H1 (cell line): ENCODE data around the gene WBP11. TPM values are rescaled to one million over a fixed set of nuclear protein-coding genes. Genes with fewer than 3 reads are reported as not detected.

Source experiments
- CTCF ChIA-PET: fragments of 300-600 bp; sonication (Branson Sonifier 250); formaldehyde crosslinking; loops from one replicate; lab custom pipeline; 2021; ENCODE audit not compliant: partially characterized antibody; lab: Charles Lee
- POLR2A ChIA-PET: fragments of 300-600 bp; sonication (Branson Sonifier 250); formaldehyde crosslinking; loops from one replicate; lab custom pipeline; 2021; ENCODE audit warnings: inconsistent platforms; ENCODE audit not compliant: partially characterized antibody; lab: Charles Lee
- DNase-seq, 2 experiments: peaks; one replicate each; pipeline versions ENCODE4 v3.0.0 to v3.0.0-alpha.2; 2010 to 2022; ENCODE audit warnings: low spot score in 2 of 2, low read depth in 1 of 2, mixed read lengths in 1 of 2
- FAIRE-seq: peaks from 2 replicates; lab custom pipeline; 2011; peaks lifted over from hg19 to GRCh38; lab: Jason Lieb, UNC
- H2AFZ ChIP-seq: 2 replicates; pipeline ENCODE4 v1.8.1; 2012; ENCODE audit warnings: low read length, inconsistent platforms
- H2AK5ac ChIP-seq: 2 replicates; pipeline ENCODE4 v1.6.1; 2013; ENCODE audit warnings: low read depth, low read length
- H2BK120ac ChIP-seq: replicated peaks from 2 replicates; pipeline ENCODE3; 2013; ENCODE audit warnings: low read depth, low read length, inconsistent platforms
- H2BK12ac ChIP-seq: 2 replicates; pipeline ENCODE4 v1.6.1; 2013; ENCODE audit warnings: low read depth, low read length
- H2BK15ac ChIP-seq: 2 replicates; pipeline ENCODE4 v1.6.1; 2013; ENCODE audit warnings: low read length
- H2BK20ac ChIP-seq: 2 replicates; pipeline ENCODE4 v1.6.1; 2013; ENCODE audit warnings: low read length
- H2BK5ac ChIP-seq: 2 replicates; pipeline ENCODE4 v1.6.1; 2013; ENCODE audit warnings: low read depth, low read length
- H3K14ac ChIP-seq: 2 replicates; pipeline ENCODE4 v1.6.1; 2013; ENCODE audit warnings: inconsistent platforms; ENCODE audit not compliant: insufficient read length
- H3K18ac ChIP-seq: 2 replicates; pipeline ENCODE4 v1.6.1; 2013; ENCODE audit warnings: low read length; ENCODE audit errors: extremely low read depth
- H3K23ac ChIP-seq: 2 replicates; pipeline ENCODE4 v1.6.1; 2013; ENCODE audit warnings: inconsistent platforms; ENCODE audit not compliant: insufficient read length
- H3K23me2 ChIP-seq: 2 replicates; pipeline ENCODE4 v1.6.1; 2013; ENCODE audit warnings: low read depth, low read length
- H3K27ac ChIP-seq: 2 replicates; pipeline ENCODE4 v1.6.1; 2011; ENCODE audit warnings: low read depth, low read length, inconsistent platforms
- H3K27me3 ChIP-seq, 4 experiments: replicated peaks in 1 of 4; 1 replicate in 1 of 4; 2 replicates in 3 of 4; pipeline versions ENCODE4 v1.6.1 to v1.8.1; 2011 to 2013; ENCODE audit warnings: low read length in 3 of 4, mild to moderate bottlenecking in 3 of 4, inconsistent platforms in 2 of 4, mixed read lengths in 2 of 4, moderate library complexity in 1 of 4; ENCODE audit not compliant: control insufficient read depth in 3 of 4, insufficient read depth in 3 of 4; ENCODE audit errors: extremely low read depth in 1 of 4
- H3K36me3 ChIP-seq, 4 experiments: 2 replicates each; pipeline versions ENCODE4 v1.6.1 to v1.8.1; 2011 to 2013; ENCODE audit warnings: mild to moderate bottlenecking in 4 of 4, low read length in 3 of 4, moderate library complexity in 2 of 4, control low read depth in 1 of 4, inconsistent platforms in 1 of 4; ENCODE audit not compliant: insufficient read depth in 4 of 4, control insufficient read depth in 2 of 4
- H3K4ac ChIP-seq: replicated peaks from 2 replicates; pipeline ENCODE3; 2013; ENCODE audit warnings: low read length, low read depth, mixed read lengths, inconsistent platforms; ENCODE audit not compliant: insufficient read length
- H3K4me1 ChIP-seq, 4 experiments: replicated peaks in 1 of 4; 1 replicate in 1 of 4; 2 replicates in 3 of 4; pipeline versions ENCODE4 v1.6.1 to v1.8.1; 2011 to 2013; ENCODE audit warnings: low read length in 3 of 4, inconsistent platforms in 2 of 4, mixed read lengths in 1 of 4; ENCODE audit not compliant: insufficient read depth in 4 of 4, control insufficient read depth in 3 of 4
- H3K4me2 ChIP-seq, 2 experiments: 2 replicates each; pipeline versions ENCODE4 v1.6.1 to v1.8.1; 2011 to 2013; ENCODE audit warnings: low read depth in 2 of 2, low read length in 2 of 2, control low read depth in 1 of 2, inconsistent platforms in 1 of 2, mild to moderate bottlenecking in 1 of 2; ENCODE audit not compliant: insufficient read depth in 1 of 2
- H3K4me3 ChIP-seq, 4 experiments: fragments of 200-600, 300-600 bp in 1 of 4; sonication (generic), shearing (Covaris generic), sonication (Bioruptor Twin) in 1 of 4; 2 replicates each; pipeline versions ENCODE4 v1.5.1 to v1.8.1; 2011 to 2016; ENCODE audit warnings: low read length in 4 of 4, low read depth in 3 of 4, control low read depth in 2 of 4, inconsistent platforms in 2 of 4, mild to moderate bottlenecking in 2 of 4, mixed read lengths in 1 of 4, moderate library complexity in 1 of 4; ENCODE audit not compliant: insufficient read depth in 2 of 4; ENCODE audit errors: extremely low read depth in 1 of 4
- H3K56ac ChIP-seq: replicated peaks from 2 replicates; pipeline ENCODE3; 2013; ENCODE audit warnings: low read depth, mild to moderate bottlenecking, mixed read lengths, low read length, inconsistent platforms; ENCODE audit not compliant: insufficient read length
- H3K79me1 ChIP-seq: 2 replicates; pipeline ENCODE4 v1.6.1; 2013; ENCODE audit warnings: low read depth, low read length, control low read depth
- H3K79me2 ChIP-seq, 2 experiments: 2 replicates each; pipeline versions ENCODE4 v1.6.1 to v1.8.1; 2012 to 2013; ENCODE audit warnings: low read length in 2 of 2, mild to moderate bottlenecking in 2 of 2, inconsistent platforms in 1 of 2; ENCODE audit not compliant: insufficient read depth in 2 of 2, control insufficient read depth in 1 of 2
- H3K9ac ChIP-seq, 4 experiments: replicated peaks in 1 of 4; 1 replicate in 1 of 4; 2 replicates in 3 of 4; pipeline versions ENCODE4 v1.6.1 to v1.8.1; 2011 to 2013; ENCODE audit warnings: low read depth in 3 of 4, low read length in 3 of 4, control low read depth in 2 of 4, mild to moderate bottlenecking in 2 of 4, moderate library complexity in 2 of 4, inconsistent platforms in 1 of 4; ENCODE audit errors: extremely low read depth in 1 of 4
- H3K9me3 ChIP-seq, 2 experiments: 2 replicates each; pipeline versions ENCODE4 v1.6.1 to v1.8.1; 2012 to 2013; ENCODE audit warnings: mild to moderate bottlenecking in 2 of 2, moderate library complexity in 2 of 2, control low read depth in 1 of 2, inconsistent platforms in 1 of 2, low read depth in 1 of 2, low read length in 1 of 2, mixed read lengths in 1 of 2; ENCODE audit not compliant: insufficient read depth in 2 of 2
- H4K20me1 ChIP-seq, 2 experiments: replicated peaks in 1 of 2; 2 replicates each; pipeline versions ENCODE3 to v1.8.1; 2011 to 2013; ENCODE audit warnings: inconsistent platforms in 2 of 2, low read length in 2 of 2, mild to moderate bottlenecking in 1 of 2; ENCODE audit not compliant: insufficient read depth in 2 of 2, control insufficient read depth in 1 of 2
- H4K5ac ChIP-seq: 2 replicates; pipeline ENCODE4 v1.6.1; 2013; ENCODE audit warnings: low read length, low read depth, mixed read lengths, inconsistent platforms; ENCODE audit not compliant: insufficient read length
- H4K8ac ChIP-seq: 2 replicates; pipeline ENCODE4 v1.8.0; 2013; ENCODE audit warnings: mild to moderate bottlenecking, moderate library complexity, low read length, inconsistent platforms; ENCODE audit not compliant: insufficient read depth; ENCODE audit errors: extremely low read depth
- H4K91ac ChIP-seq: replicated peaks from 2 replicates; pipeline ENCODE3; 2013; ENCODE audit warnings: low read length, mixed read lengths, inconsistent platforms; ENCODE audit not compliant: insufficient read length
- BCL11A ChIP-seq, 2 experiments: IDR thresholded peaks; one replicate each; pipeline ENCODE4 v1.6.1; 2011; ENCODE audit warnings: low read depth in 2 of 2, low read length in 2 of 2, mild to moderate bottlenecking in 2 of 2
- CBX5 ChIP-seq: fragments of 300-800, 300-1000 bp; sonication (generic); IDR thresholded peaks from 2 replicates; pipeline ENCODE4 v1.7.1; 2016; ENCODE audit warnings: antibody characterized with exemption, low read length, low read depth
- KDM1A ChIP-seq: fragments of 200-600, 300-600 bp; sonication (generic); IDR thresholded peaks from 2 replicates; pipeline ENCODE4 v1.7.1; 2016; ENCODE audit warnings: mild to moderate bottlenecking, low read length, borderline replicate concordance
- KDM5A ChIP-seq: fragments of 200-600 bp; IDR thresholded peaks from 2 replicates; pipeline ENCODE4 v1.7.1; 2012; ENCODE audit warnings: mild to moderate bottlenecking, low read length, inconsistent platforms, mixed read lengths
- MAFK ChIP-seq: IDR thresholded peaks from 2 replicates; pipeline ENCODE4 v1.6.1; 2012; ENCODE audit warnings: low read depth, mild to moderate bottlenecking, improper control_type of control experiment, low read length
- POLR2A ChIP-seq, 2 experiments: IDR thresholded peaks; 1 replicate in 1 of 2; 2 replicates in 1 of 2; pipeline ENCODE4 v1.6.1; 2011; ENCODE audit warnings: low read depth in 2 of 2, low read length in 2 of 2, mild to moderate bottlenecking in 2 of 2; ENCODE audit errors: control extremely low read depth in 1 of 2
- RFX5 ChIP-seq: IDR thresholded peaks from 2 replicates; pipeline ENCODE4 v1.6.1; 2011; ENCODE audit warnings: low read depth, low read length, improper control_type of control experiment, borderline replicate concordance
- RNF2 ChIP-seq: fragments of 200-900, 300-1000 bp; sonication (generic); IDR thresholded peaks from 2 replicates; pipeline ENCODE4 v1.7.1; 2016; ENCODE audit warnings: borderline replicate concordance, low read depth, mild to moderate bottlenecking, antibody characterized with exemption, low read length; ENCODE audit not compliant: poor library complexity, severe bottlenecking; ENCODE audit errors: missing control alignments
- SAP30 ChIP-seq: fragments of 300-600 bp; sonication (generic); IDR thresholded peaks from 2 replicates; pipeline ENCODE4 v1.7.1; 2012; ENCODE audit warnings: low read length, moderate library complexity, mild to moderate bottlenecking, inconsistent platforms; ENCODE audit not compliant: insufficient read depth, insufficient replicate concordance
- TBP ChIP-seq: IDR thresholded peaks from 2 replicates; pipeline ENCODE4 v1.6.1; 2011; ENCODE audit warnings: low read depth, low read length, improper control_type of control experiment
- WGBS, 2 experiments: shearing (Covaris generic) in 1 of 2; methylation state at CpG; one replicate each; pipeline versions ENCODE4 v1.1.6 to v1.1.7; 2013 to 2015; ENCODE audit warnings: low lambda C conversion rate in 2 of 2, mixed read lengths in 2 of 2, inconsistent platforms in 1 of 2, low coverage in 1 of 2, missing lambda C conversion rate in 1 of 2; ENCODE audit not compliant: insufficient replicate concordance in 2 of 2, insufficient coverage in 1 of 2, insufficient read length in 1 of 2; ENCODE audit errors: extremely low coverage in 1 of 2, missing lambda C conversion rate in 1 of 2; 5-methylcytosine and 5-hydroxymethylcytosine counted together
- polyA plus RNA-seq, 7 experiments: library from polyadenylated mRNA; depleted of rRNA in 3 of 7; stranded (reverse) in 5 of 7; unstranded in 2 of 7; fragments of >200 nt in 5 of 7; fragments of 200-250 nt in 2 of 7; gene quantifications; 1 replicate in 5 of 7; 2 replicates in 1 of 7; 4 replicates in 1 of 7; pipeline versions ENCODE4 v1.2.1 to v1.2.3, GENCODE V29; 2011 to 2013; ENCODE audit warnings: missing spikeins in 2 of 7, mixed read lengths in 2 of 7
- total RNA-seq: library from RNA; stranded (reverse); fragmentation: NEBNext Ultra II Directional; extraction: Animal tissue kit (Norgen Biotek cat#: 25700); gene quantifications from 2 replicates; pipeline ENCODE4 v1.2.1, GENCODE V29; 2021

The WBP11 gene
- total and polyA plus RNA-seq, 2 of the 8 experiments (the other 6 are each of a cell fraction or from before 2014, with no cell fraction given): 22.1 to 134 TPM

- Histone ChIP-seq H3K36me3 (no peaks in the 10 kb centered on the region), H3K79me1 (no peaks in the 10 kb centered on the region), H3K9ac (no peak overlapping the region), H2AFZ (no peak overlapping the region), H3K56ac (no peak overlapping the region), H2BK20ac (no peak overlapping the region), H3K27ac (no peak overlapping the region), H2BK5ac (no peak overlapping the region), H3K18ac (no peak overlapping the region), H4K5ac (no peak overlapping the region), H3K4me3 (no peak overlapping the region), H3K23me2 (no peaks in the 10 kb centered on the region)
- POLR2A ChIA-PET: interaction anchor here (1.3 to 1.5 kb wide), 2 partner anchors 44 to 76 kb away, joined by 4 read pairs; partner anchors contain the start of genes C12orf60 and WBP11
- CTCF ChIA-PET: interaction anchor here (0.8 to 6.7 kb wide), 14 partner anchors 9 to 375 kb away, joined by 3 to 116 read pairs (median 4); partner anchors contain the start of genes PDE6H and RERG
- TF ChIP-seq POLR2A (IDR thresholded peaks at IDR 0.05; ENCODE audit: control extremely low read depth in 1 of 2, low read depth in 2 of 2, low read length in 2 of 2): no peak
- no peak for TF ChIP-seq SAP30
- no peak for TF ChIP-seq RFX5
- TF ChIP-seq TBP: no peak
- no peak for TF ChIP-seq BCL11A (IDR thresholded peaks at IDR 0.05; ENCODE audit: low read depth in 2 of 2, low read length in 2 of 2)
- no peak for TF ChIP-seq KDM5A
- TF ChIP-seq KDM1A: no peak
- TF ChIP-seq CBX5: no peak
- no peak for TF ChIP-seq MAFK
- TF ChIP-seq RNF2: no peak
- TF ChIP-seq, all 59 proteins: peak for 0
- no peak overlapping the region for H4K91ac ChIP-seq
- no peak overlapping the region for H2BK120ac ChIP-seq
- no peaks in the 10 kb centered on the region for H3K27me3 ChIP-seq
- H3K4me1 ChIP-seq: no peaks in the 10 kb centered on the region
- no peak overlapping the region for H3K14ac ChIP-seq
- H3K4me2 ChIP-seq: no peak overlapping the region
- no peaks in the 10 kb centered on the region for H3K9me3 ChIP-seq
- H3K4ac ChIP-seq: no peak overlapping the region
- no peak for FAIRE-seq
- no peaks in the 10 kb centered on the region for H4K20me1 ChIP-seq
- no peaks in the 10 kb centered on the region for H3K79me2 ChIP-seq
- no peak overlapping the region for H2AK5ac ChIP-seq
- WGBS, 2 experiments: 83 to 100% methylated on average over 1 to 4 of the region's 4 CpGs
- no peak overlapping the region for H2BK15ac ChIP-seq
- no peak overlapping the region for H4K8ac ChIP-seq
- no peak overlapping the region for H2BK12ac ChIP-seq
- no peak for DNase-seq
- H3K23ac ChIP-seq: no peak overlapping the region
These were observed 43.8 kb upstream of the WBP11 start for GRCh38 chr12:14846876-14847580.
